SK-N-MC (cell line): Measurements from ENCODE around the gene HPS4.
A peak's percentile ranks its signal among the peaks of the same experiment; 100 is the strongest.

Experiments used
- DNase-seq: peaks from one replicate; pipeline ENCODE4 v3.0.0-alpha.2; 2011; ENCODE audit warnings: low read depth, low spot score
- H3K27ac ChIP-seq: fragments of 200-600 bp; sonication (generic); 2 replicates; pipeline ENCODE4 v1.5.1; 2016; ENCODE audit warnings: mixed run types
- H3K36me3 ChIP-seq: fragments of 200-600 bp; sonication (generic); 2 replicates; pipeline ENCODE4 v1.6.1; 2017; ENCODE audit warnings: antibody characterized with exemption, low read length, mixed read lengths; ENCODE audit not compliant: insufficient read depth
- H3K4me3 ChIP-seq: fragments of 200-600 bp; sonication (generic); 2 replicates; pipeline ENCODE4 v1.5.1; 2016
- H3K9ac ChIP-seq: fragments of 200-600 bp; sonication (generic); 2 replicates; pipeline ENCODE4 v1.8.0; 2017; ENCODE audit warnings: mixed run types, mixed read lengths; ENCODE audit not compliant: insufficient read length
- H3K9me3 ChIP-seq: fragments of 200-600 bp; sonication (generic); 2 replicates; pipeline ENCODE4 v1.6.1; 2017; ENCODE audit warnings: low read depth, mild to moderate bottlenecking, antibody characterized with exemption, low read length, moderate library complexity, mixed read lengths
- EZH2 ChIP-seq: fragments of 200-600 bp; sonication (generic); IDR thresholded peaks from one replicate; pipeline ENCODE4 v1.6.1; 2017; ENCODE audit warnings: antibody characterized with exemption
- FOXP2 ChIP-seq: optimal IDR thresholded peaks from 2 replicates; pipeline ENCODE3; 2011; ENCODE audit warnings: mild to moderate bottlenecking, moderate library complexity; ENCODE audit not compliant: insufficient read depth; ENCODE audit errors: extremely low read length, control extremely low read depth
- POLR2AphosphoS5 ChIP-seq: IDR thresholded peaks from 2 replicates; pipeline ENCODE4 v1.6.1; 2012; ENCODE audit warnings: mild to moderate bottlenecking, low read depth, low read length, borderline replicate concordance

The HPS4 gene

GRCh38 chr22:26502688-26503561, 19.3 kb upstream of the HPS4 start:
- H3K9ac ChIP-seq, result no peak overlapping the region
- H3K4me3 ChIP-seq, result no peak overlapping the region
- no peak for TF ChIP-seq EZH2
- no peak for TF ChIP-seq FOXP2
- TF ChIP-seq POLR2AphosphoS5, result no peak
- no peak overlapping the region for H3K27ac ChIP-seq
- no peak for DNase-seq
- peaks cover 76% of the 10 kb centered on the region for H3K36me3 ChIP-seq
- H3K9me3 ChIP-seq, result no peaks in the 10 kb centered on the region

DNA sequence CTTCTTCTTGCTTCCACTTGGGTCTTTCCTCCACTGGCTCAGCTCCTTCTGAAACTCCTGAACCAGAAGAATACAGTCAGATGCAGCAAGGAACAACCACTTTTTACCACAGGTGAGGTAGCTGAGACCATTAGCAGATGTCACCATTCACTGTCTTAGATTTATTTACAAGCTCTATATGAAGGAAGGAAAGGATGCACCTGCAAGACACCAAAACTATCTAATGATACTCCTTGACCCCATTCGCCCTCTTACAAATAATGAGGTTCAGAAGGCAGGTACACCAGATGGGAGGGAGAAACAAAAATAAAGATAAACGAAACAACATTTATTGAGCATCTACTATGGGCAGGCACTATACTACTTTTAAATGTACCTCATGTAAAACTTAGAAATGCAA, 18.4 kb upstream of the HPS4 start:
- Histone ChIP-seq H3K36me3 (peaks cover 75% of the 10 kb centered on the region), H3K27ac (no peak overlapping the region), H3K9ac (no peak overlapping the region), H3K9me3 (no peaks in the 10 kb centered on the region), H3K4me3 (no peak overlapping the region)
- no peak for DNase-seq
- TF ChIP-seq FOXP2 (no peak), EZH2 (no peak), POLR2AphosphoS5 (no peak)

- H3K4me3 ChIP-seq, result no peak overlapping the region
- H3K36me3 ChIP-seq, result peaks cover 78% of the 10 kb centered on the region
- no peak for TF ChIP-seq POLR2AphosphoS5
- no peak for TF ChIP-seq FOXP2
- TF ChIP-seq EZH2, result no peak
- no peak for DNase-seq
- H3K9ac ChIP-seq, result no peak overlapping the region
- H3K9me3 ChIP-seq, result no peaks in the 10 kb centered on the region
- H3K27ac ChIP-seq, result no peak overlapping the region
Observed at GRCh38 chr22:26499188-26499703, 15.7 kb upstream of the HPS4 start.

DNA sequence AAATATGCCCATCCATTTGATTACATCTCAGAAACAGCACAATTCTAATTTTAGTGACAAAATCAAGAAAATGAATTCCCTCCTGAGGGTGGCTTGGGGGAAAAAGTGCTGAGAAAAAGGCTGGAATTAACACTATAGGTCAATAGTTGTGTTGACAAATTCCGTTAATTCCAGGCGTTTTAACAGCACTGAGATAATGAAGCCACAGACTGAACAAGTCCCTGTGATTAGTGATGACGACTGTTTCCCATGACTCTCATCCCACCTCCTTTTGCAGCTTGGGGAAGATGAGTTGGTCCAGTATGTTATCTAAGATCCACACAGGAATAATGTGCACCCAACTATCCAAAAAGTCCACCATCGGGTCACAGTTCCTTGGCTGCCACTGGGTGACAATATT, 12.9 kb upstream of the HPS4 start:
- no peak overlapping the region for H3K9ac ChIP-seq
- peaks cover 78% of the 10 kb centered on the region for H3K36me3 ChIP-seq
- H3K4me3 ChIP-seq, result no peak overlapping the region
- TF ChIP-seq FOXP2 (no peak), POLR2AphosphoS5 (no peak), EZH2 (no peak)
- H3K9me3 ChIP-seq, result no peaks in the 10 kb centered on the region
- no peak overlapping the region for H3K27ac ChIP-seq
- DNase-seq, result no peak

GRCh38 chr22:26494506-26494905, 10.9 kb upstream of the HPS4 start:
- no peak overlapping the region for H3K9ac ChIP-seq
- no peak overlapping the region for H3K27ac ChIP-seq
- no peak overlapping the region for H3K4me3 ChIP-seq
- H3K36me3 ChIP-seq, result peaks cover 83% of the 10 kb centered on the region
- TF ChIP-seq POLR2AphosphoS5 (no peak), EZH2 (no peak), FOXP2 (no peak)
- no peak for DNase-seq
- H3K9me3 ChIP-seq, result no peaks in the 10 kb centered on the region

GRCh38 chr22:26492220-26492619, 8.6 kb upstream of the HPS4 start:
- no peak overlapping the region for H3K9ac ChIP-seq
- TF ChIP-seq POLR2AphosphoS5, result peak; percentile 31; the same call in 1 of the 2 replicates
- TF ChIP-seq FOXP2, result no peak
- TF ChIP-seq EZH2, result no peak
- no peak for DNase-seq
- no peak overlapping the region for H3K4me3 ChIP-seq
- no peak overlapping the region for H3K27ac ChIP-seq
- H3K36me3 ChIP-seq, result peaks cover 93% of the 10 kb centered on the region
- no peaks in the 10 kb centered on the region for H3K9me3 ChIP-seq

GRCh38 chr22:26489447-26490036, 6.0 kb upstream of the HPS4 start:
- Histone ChIP-seq H3K9me3 (no peaks in the 10 kb centered on the region), H3K9ac (no peak overlapping the region), H3K27ac (no peak overlapping the region), H3K4me3 (no peak overlapping the region), H3K36me3 (peaks cover 70% of the 10 kb centered on the region)
- DNase-seq, result no peak
- TF ChIP-seq POLR2AphosphoS5 (no peak), FOXP2 (no peak), EZH2 (no peak)

- Histone ChIP-seq H3K9ac (no peak overlapping the region), H3K9me3 (no peaks in the 10 kb centered on the region), H3K27ac (no peak overlapping the region), H3K36me3 (peaks cover 55% of the 10 kb centered on the region), H3K4me3 (no peak overlapping the region)
- DNase-seq, result no peak
- TF ChIP-seq EZH2 (no peak), POLR2AphosphoS5 (no peak), FOXP2 (no peak)
Observed at GRCh38 chr22:26487996-26488395, 4.4 kb upstream of the HPS4 start.
